Fibroblast of the aortic adventitia (primary cell): Measurements from ENCODE around the gene CTNNBL1. TPM values are rescaled to one million over a fixed set of nuclear protein-coding genes. Genes with fewer than 3 reads are reported as not detected.

ENCODE experiments used
- DNase-seq: peaks from one replicate; pipeline ENCODE4 v3.0.0-alpha.2; 2010; ENCODE audit warnings: low read depth
- H3K4me3 ChIP-seq: 2 replicates; pipeline ENCODE4 v1.5.1; 2011; ENCODE audit warnings: low read depth, mild to moderate bottlenecking, control low read depth, low read length, moderate library complexity
- total RNA-seq: library from RNA; depleted of rRNA; stranded (reverse); fragments of >200 nt; gene quantifications from 2 replicates; pipeline ENCODE4 v1.2.3, GENCODE V29; 2012; ENCODE audit warnings: low replicate concordance
- TF ChIP-seq, protein P1 (sequence below): IDR thresholded peaks from 2 replicates; pipeline ENCODE4 v1.5.1; 2011; ENCODE audit warnings: mild to moderate bottlenecking, low read length, control low read depth, inconsistent platforms; ENCODE audit not compliant: insufficient read depth

The CTNNBL1 gene
- total RNA-seq, 1 donor = 23.1 TPM

DNA sequence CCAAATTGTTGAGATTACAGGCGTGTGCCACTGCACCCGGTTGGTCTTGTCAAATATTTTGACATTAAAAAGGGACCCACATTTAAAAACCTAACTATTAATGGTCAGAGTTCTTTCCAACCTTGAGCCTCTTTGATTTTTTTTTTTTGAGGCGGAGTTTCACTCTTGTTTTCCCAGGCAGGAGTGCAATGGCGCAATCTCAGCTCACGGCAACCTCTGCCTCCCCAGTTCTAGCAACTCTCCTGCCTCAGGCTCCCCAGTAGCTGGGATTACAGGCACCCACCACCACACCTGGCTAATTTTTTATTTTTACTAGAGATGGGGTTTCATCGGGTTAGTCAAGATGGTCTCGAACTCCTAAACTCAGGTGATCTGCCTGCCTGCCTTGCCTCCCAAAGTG lies 31.3 kb downstream of the CTNNBL1 start:
- TF ChIP-seq, protein P1, sequence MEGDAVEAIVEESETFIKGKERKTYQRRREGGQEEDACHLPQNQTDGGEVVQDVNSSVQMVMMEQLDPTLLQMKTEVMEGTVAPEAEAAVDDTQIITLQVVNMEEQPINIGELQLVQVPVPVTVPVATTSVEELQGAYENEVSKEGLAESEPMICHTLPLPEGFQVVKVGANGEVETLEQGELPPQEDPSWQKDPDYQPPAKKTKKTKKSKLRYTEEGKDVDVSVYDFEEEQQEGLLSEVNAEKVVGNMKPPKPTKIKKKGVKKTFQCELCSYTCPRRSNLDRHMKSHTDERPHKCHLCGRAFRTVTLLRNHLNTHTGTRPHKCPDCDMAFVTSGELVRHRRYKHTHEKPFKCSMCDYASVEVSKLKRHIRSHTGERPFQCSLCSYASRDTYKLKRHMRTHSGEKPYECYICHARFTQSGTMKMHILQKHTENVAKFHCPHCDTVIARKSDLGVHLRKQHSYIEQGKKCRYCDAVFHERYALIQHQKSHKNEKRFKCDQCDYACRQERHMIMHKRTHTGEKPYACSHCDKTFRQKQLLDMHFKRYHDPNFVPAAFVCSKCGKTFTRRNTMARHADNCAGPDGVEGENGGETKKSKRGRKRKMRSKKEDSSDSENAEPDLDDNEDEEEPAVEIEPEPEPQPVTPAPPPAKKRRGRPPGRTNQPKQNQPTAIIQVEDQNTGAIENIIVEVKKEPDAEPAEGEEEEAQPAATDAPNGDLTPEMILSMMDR = no peak
- H3K4me3 ChIP-seq = no peak overlapping the region
- DNase-seq = no peak

DNA sequence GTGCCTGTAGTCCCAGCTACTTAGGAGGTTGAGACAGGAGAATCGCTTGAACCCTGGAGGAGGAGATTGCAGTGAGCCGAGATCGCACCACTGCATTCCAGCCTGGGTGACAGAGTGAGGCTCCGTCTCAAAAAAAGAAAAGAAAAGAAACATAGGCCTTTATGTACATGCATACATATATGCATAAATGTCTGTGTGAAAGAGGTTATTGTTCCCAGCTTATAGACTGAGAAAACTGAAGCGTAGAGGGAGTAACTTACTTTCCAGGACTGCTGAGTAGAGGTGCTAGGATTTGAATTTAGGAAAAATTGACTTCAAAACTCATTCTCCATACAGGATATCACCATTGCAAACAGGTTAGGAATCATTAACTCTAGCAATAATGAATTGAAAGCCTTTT lies 32.0 kb downstream of the CTNNBL1 start:
- TF ChIP-seq, protein P1 = no peak
- no peak overlapping the region for H3K4me3 ChIP-seq
- DNase-seq = no peak

DNA sequence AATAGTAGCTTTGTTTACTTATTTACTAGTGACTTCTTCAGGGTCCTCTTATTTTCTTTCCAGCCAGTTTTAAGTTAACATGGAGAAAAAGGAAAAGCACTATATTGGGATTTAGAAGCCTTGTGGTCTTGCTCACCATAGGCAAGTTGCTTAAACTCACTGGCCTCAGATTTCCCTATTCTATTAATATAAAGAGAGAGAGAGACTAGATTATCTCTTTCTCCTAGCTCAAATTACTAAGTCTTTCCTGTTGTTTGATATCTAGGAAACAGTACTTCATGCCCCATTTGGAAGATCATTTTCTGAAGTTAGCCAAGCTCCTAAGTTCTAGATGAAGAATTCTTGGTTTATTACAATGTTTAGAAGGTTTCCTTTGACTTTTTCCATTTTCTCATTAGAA lies 32.5 kb downstream of the CTNNBL1 start:
- no peak overlapping the region for H3K4me3 ChIP-seq
- TF ChIP-seq, protein P1 = no peak
- DNase-seq = peak; percentile 10

DNA sequence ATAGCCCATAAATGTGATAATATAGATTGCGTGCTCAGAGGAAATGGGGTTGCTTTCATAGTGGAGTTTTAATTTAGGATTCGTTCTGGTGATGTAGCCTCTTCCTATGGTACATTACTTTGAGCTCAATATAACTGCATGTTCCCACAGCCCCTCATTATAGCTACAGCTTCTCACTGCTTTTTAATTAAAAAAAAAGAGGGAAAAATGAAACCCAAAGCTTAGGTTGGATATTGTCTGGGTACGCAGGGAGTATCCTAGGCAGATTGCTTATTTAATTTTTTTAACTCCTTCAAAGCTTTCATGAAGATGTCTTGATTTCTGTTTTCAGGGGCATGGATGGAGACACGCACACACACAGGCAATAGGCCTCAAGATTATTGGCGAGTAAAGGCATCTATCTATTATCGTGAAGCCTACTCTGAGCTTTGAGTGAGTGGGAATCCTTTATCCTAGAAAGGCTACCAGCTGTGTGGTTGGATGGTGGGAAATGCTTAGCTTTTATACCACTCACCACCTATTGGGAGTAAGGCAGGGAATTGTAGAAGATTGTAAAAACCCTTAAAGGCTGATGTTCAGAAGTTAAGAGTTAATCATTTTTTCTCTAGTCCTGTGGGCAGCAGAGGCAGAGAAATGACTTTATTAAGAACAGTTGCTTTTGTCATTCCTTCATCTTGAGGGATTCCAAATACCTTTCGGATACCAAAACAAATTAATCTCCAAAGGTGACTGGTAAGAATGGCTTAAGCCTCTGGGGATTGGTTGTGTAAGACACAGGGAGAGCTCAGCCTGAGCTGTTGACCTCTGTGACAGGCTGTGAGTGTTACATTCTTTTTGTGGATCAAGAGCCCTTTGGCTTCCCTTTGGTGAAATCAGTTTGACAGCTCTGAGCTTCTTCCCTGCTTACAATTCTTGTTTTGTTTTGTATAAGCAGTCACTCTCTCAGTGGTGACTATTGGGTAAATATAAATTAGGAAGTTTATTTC lies 33.4 kb downstream of the CTNNBL1 start:
- DNase-seq = peak; percentile 25
- no peak overlapping the region for H3K4me3 ChIP-seq
- TF ChIP-seq, protein P1 = no peak

DNA sequence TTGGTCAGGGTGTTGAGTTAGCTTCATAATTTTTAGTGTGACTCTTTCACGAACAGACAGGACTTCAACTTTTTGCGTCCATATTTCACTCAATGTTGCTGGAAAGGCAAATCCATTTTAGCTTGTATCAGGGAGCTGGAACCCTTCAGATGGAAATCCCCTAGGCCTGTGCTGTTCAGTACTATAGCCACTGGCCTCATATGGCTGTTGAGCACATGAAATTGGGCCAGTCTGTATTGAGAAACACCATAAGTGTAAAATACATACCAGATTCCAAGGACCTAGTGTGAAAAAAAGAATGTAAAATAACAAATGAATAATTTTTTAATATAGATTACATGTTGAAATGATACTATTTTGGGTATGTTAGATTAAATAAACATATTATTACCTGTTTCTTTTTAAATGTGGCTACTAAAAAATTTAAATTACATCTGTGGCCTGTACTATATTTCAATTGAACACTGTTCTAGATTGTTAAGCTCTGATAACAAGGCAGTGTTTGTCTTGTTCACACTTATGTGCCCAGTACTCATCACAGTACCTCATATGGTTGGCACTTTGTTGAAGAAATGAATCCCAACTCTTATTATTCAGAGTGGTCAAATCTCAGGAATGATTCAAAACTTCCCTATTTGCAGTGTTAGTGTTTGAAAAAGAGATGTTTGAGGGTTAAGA lies 34.3 kb downstream of the CTNNBL1 start:
- TF ChIP-seq, protein P1 = no peak
- DNase-seq = peak; percentile 16
- H3K4me3 ChIP-seq = no peak overlapping the region

DNA sequence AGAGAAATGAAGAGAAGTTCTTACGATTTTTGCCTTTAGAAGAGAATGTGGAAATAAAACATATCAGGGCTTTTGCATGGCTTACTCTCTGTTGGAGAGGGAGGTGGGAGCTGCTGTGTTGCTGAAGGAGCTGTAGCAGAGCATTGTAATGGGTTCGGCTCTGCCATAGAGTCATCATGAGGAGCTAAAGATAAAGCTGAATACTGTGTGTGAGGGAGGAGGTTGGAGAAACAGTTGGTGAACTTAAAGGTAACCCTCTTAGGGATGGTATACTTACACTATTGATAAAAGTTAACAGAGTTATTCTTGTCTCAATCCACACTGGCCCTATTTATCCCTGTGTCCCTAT lies 34.8 kb downstream of the CTNNBL1 start:
- H3K4me3 ChIP-seq = no peak overlapping the region
- DNase-seq = no peak
- TF ChIP-seq, protein P1 = no peak
